ENCODE data around the gene GTF3A. TPM values are rescaled to one million over a fixed set of nuclear protein-coding genes. Genes with fewer than 3 reads are reported as not detected.

GTF3A gene
- total RNA-seq, 2 experiments from 2014 or later, result 129 to 132 TPM

DNA sequence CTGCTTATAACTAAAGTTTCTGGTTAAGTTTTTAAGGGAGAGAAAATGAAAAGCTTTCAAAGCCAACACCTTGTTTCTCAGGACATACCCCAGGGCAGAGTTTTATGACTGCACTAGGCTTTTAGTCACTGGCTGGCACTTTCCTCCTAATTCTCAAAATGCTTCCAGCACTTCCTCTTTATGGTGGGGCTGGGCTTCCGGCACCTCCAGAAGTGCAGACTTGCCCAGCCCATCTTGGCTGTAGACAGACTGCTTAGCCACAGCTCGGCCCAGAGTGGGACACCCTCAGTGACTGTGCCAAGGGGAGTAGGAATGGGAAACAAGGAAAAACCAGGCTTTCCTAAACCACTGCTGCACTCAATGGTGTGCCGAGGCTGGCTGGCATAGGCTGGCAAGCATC lies 23.2 kb upstream of the GTF3A start:
- no peak overlapping the region for H3K4me3 ChIP-seq (ENCODE audit: low read length)
- ChIA-PET CTCF (no interaction called here), POLR2A (no interaction called here)
- H3K4me1 ChIP-seq (ENCODE audit: insufficient read depth, low read length), result peaks cover 4% of the 10 kb centered on the region
- no peaks in the 10 kb centered on the region for H3K27me3 Mint-ChIP-seq
- no peaks in the 10 kb centered on the region for H3K36me3 ChIP-seq (ENCODE audit: insufficient read depth, low read length)
- ATAC-seq (ENCODE audit: poor library complexity) (no peak), DNase-seq (peak in 2 of 14 experiments; percentile 25 to 36)
- H3K27ac Mint-ChIP-seq, result no peak overlapping the region
- TF ChIP-seq CTCF (IDR thresholded peaks at IDR 0.05), result no peak
- H3K9me3 Mint-ChIP-seq, result no peaks in the 10 kb centered on the region
- intact Hi-C loops (cut with DNase I, micrococcal nuclease), result loop anchor here in 1 of 2 experiments (10.0 kb wide), 2 partner anchors 144 to 314 kb away; no protein-coding TSS in a partner anchor
- H3K27ac ChIP-seq (ENCODE audit: low read depth in 1 of 2, low read length in 2 of 2), result no peak overlapping the region
- no peaks in the 10 kb centered on the region for H3K27me3 ChIP-seq (ENCODE audit: control insufficient read depth in 1 of 2, insufficient read depth in 2 of 2, low read length in 2 of 2)
- H3K4me3 Mint-ChIP-seq, result no peak overlapping the region
- H3K4me1 Mint-ChIP-seq (ENCODE audit: low read depth), result no peaks in the 10 kb centered on the region
- peaks cover 0 to 8% of the 10 kb centered on the region in 2 experiments for H3K9me3 ChIP-seq (ENCODE audit: control insufficient read depth in 1 of 2, insufficient read depth in 1 of 2, low read length in 2 of 2)
- no peaks in the 10 kb centered on the region for H3K36me3 Mint-ChIP-seq (ENCODE audit: low read depth)

GRCh38 chr13:27403203-27403678 lies 21.2 kb upstream of the GTF3A start:
- ATAC-seq (ENCODE audit: poor library complexity) (no peak), DNase-seq (no peak)
- no peaks in the 10 kb centered on the region for H3K36me3 Mint-ChIP-seq (ENCODE audit: low read depth)
- no peak for TF ChIP-seq CTCF (IDR thresholded peaks at IDR 0.05)
- Histone ChIP-seq H3K36me3 (ENCODE audit: insufficient read depth, low read length) (no peaks in the 10 kb centered on the region), H3K9me3 (ENCODE audit: control insufficient read depth in 1 of 2, insufficient read depth in 1 of 2, low read length in 2 of 2) (peaks cover 0 to 8% of the 10 kb centered on the region in 2 experiments), H3K4me3 (ENCODE audit: low read length) (no peak overlapping the region), H3K4me1 (ENCODE audit: insufficient read depth, low read length) (peaks cover 8% of the 10 kb centered on the region), H3K27ac (ENCODE audit: low read depth in 1 of 2, low read length in 2 of 2) (no peak overlapping the region), H3K27me3 (ENCODE audit: control insufficient read depth in 1 of 2, insufficient read depth in 2 of 2, low read length in 2 of 2) (no peaks in the 10 kb centered on the region)
- no peak overlapping the region for H3K27ac Mint-ChIP-seq
- intact Hi-C loops (cut with DNase I, micrococcal nuclease), result loop anchor here in 1 of 2 experiments (10.0 kb wide), 2 partner anchors 142 to 312 kb away; no protein-coding TSS in a partner anchor
- ChIA-PET POLR2A (no interaction called here), CTCF (no interaction called here)
- no peak overlapping the region for H3K4me3 Mint-ChIP-seq
- H3K27me3 Mint-ChIP-seq, result peaks cover 3% of the 10 kb centered on the region
- H3K4me1 Mint-ChIP-seq (ENCODE audit: low read depth), result no peaks in the 10 kb centered on the region
- no peaks in the 10 kb centered on the region for H3K9me3 Mint-ChIP-seq

- H3K9me3 ChIP-seq (ENCODE audit: control insufficient read depth in 1 of 2, insufficient read depth in 1 of 2, low read length in 2 of 2), result peaks cover 0 to 8% of the 10 kb centered on the region in 2 experiments
- no peaks in the 10 kb centered on the region for H3K36me3 Mint-ChIP-seq (ENCODE audit: low read depth)
- ATAC-seq (ENCODE audit: poor library complexity) (no peak), DNase-seq (no peak)
- peaks cover 8% of the 10 kb centered on the region for H3K4me1 ChIP-seq (ENCODE audit: insufficient read depth, low read length)
- no peak overlapping the region for H3K27ac ChIP-seq (ENCODE audit: low read depth in 1 of 2, low read length in 2 of 2)
- no peak overlapping the region for H3K4me3 ChIP-seq (ENCODE audit: low read length)
- TF ChIP-seq CTCF (IDR thresholded peaks at IDR 0.05), result no peak
- no peaks in the 10 kb centered on the region for H3K36me3 ChIP-seq (ENCODE audit: insufficient read depth, low read length)
- H3K4me3 Mint-ChIP-seq, result no peak overlapping the region
- H3K27me3 Mint-ChIP-seq, result peaks cover 9% of the 10 kb centered on the region
- no peaks in the 10 kb centered on the region for H3K4me1 Mint-ChIP-seq (ENCODE audit: low read depth)
- no peak overlapping the region for H3K27ac Mint-ChIP-seq
- ChIA-PET CTCF (no interaction called here), POLR2A (no interaction called here)
- no peaks in the 10 kb centered on the region for H3K9me3 Mint-ChIP-seq
- H3K27me3 ChIP-seq (ENCODE audit: control insufficient read depth in 1 of 2, insufficient read depth in 2 of 2, low read length in 2 of 2), result no peaks in the 10 kb centered on the region
- intact Hi-C loops (cut with DNase I, micrococcal nuclease), result loop anchor here (1.0 to 10.0 kb wide), 3 partner anchors 141 to 421 kb away; no protein-coding TSS in a partner anchor
Observed at GRCh38 chr13:27403727-27404385, 20.6 kb upstream of the GTF3A start.
